ENCODE measurements around the gene TUBA1C. TPM values are rescaled to one million over a fixed set of nuclear protein-coding genes. Genes with fewer than 3 reads are reported as not detected.

TUBA1C gene
- total and polyA plus RNA-seq, 8 donors = 20.8 to 47.0 (median 33.7) TPM

DNA sequence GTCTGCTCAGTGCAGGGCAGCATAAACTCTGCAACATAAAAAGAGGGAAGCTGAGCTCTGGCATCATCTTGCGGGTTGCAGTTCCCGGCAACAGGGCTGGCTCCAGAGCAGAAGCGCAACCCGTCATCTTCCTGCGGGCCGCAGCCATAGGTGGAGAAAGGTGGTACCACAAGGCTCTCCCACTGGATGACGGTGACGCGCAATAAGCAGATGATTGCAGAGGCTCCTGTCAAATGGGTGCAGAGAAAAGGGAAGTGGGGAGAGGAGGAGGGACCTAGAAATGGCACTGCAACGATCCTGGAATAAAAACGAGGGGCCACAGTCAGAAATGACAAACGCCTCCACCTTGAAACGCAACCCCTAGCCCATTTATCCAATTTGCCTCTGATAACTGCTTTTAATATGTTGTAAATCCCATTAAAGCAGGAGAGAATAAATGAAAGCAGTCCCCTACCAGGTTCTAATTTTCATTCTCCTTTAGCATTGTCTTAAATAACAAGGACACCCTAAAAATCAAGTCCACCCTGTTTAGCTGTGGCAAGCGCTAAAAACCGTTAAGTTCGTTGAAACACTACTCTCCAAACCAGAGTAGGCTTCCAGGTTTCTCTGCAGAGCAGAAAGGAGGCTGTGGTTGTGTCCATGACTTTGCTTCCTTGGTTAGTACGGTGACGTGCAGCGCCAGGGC lies 30.9 kb upstream of the TUBA1C start:
- Histone ChIP-seq H3K4me3 (peak overlapping the region in 2 of 4 donors; percentile 43 to 44), H3K27ac (peak overlapping the region; percentile 51 to 97 (median 84)), H3K4me1 (peaks cover 0 to 4% (median 4%) of the 10 kb centered on the region in 3 donors), H3K9me3 (no peaks in the 10 kb centered on the region), H3K36me3 (no peaks in the 10 kb centered on the region), H3K27me3 (no peaks in the 10 kb centered on the region)
- FAIRE-seq = no peak
- intact Hi-C loops (cut with DNase I) = loop anchor here in 1 of 3 donors (10.0 kb wide), 1 partner anchor 109 kb away; no protein-coding TSS in a partner anchor
- peak in 4 of 6 donors; percentile 11 to 56 (median 18) for DNase-seq
- peak in 2 of 4 donors; percentile 25 to 28 for ATAC-seq
- no peak for TF ChIP-seq CTCF (IDR thresholded peaks at IDR 0.05)
- WGBS, 2 donors = 69 to 72% methylated on average over 19 of the region's 19 CpGs

DNA sequence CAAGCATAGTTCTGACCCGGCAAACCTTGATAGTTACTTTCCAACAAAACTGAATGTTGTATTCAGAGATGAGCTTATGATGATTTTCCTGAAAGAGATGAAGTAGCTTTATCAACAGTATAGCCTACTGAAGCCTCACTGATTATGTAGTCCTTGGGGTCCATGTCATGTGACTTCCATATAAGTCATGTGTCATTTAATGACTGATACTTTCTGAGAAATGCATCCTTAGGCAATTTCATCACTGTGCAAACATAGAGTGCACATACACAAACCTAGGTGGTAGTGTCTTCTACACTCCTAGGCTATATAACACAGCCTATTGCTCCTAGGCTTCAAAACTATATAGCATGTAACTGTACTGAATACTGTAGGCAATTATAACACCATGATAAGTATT lies 28.5 kb upstream of the TUBA1C start:
- H3K4me1 ChIP-seq = peaks cover 0 to 4% (median 4%) of the 10 kb centered on the region in 3 donors
- intact Hi-C loops (cut with DNase I) = loop anchor here in 1 of 3 donors (5.0 to 10.0 kb wide), 2 partner anchors 112 to 149 kb away; no protein-coding TSS in a partner anchor
- WGBS, 2 donors = 42 to 63% methylated on average over 1 of the region's 1 CpG

DNA sequence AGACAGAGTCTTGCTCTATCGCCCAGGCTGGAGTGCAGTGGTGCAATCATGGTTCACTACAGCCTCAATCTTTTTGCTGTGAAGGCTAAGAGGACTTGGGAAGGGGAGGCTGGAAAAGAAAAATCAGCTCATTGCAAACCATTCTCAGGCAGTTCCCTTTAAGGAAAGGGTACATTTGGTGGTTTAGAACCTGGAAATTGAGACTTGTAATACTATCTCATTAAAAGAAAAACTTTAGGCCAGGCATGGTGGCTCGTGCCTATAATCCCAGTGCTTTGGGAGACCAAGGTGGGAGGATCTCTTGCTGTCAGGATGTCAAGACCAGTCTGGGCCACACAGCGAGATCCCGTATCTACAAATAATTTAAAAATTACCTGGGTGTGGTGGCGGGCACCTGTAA lies 21.3 kb upstream of the TUBA1C start:
- H3K4me3 ChIP-seq = no peak overlapping the region
- no peak for DNase-seq
- no peaks in the 10 kb centered on the region for H3K27me3 ChIP-seq
- TF ChIP-seq CTCF (IDR thresholded peaks at IDR 0.05) = no peak
- no peak for FAIRE-seq
- H3K36me3 ChIP-seq = no peaks in the 10 kb centered on the region
- H3K27ac ChIP-seq = no peak overlapping the region
- WGBS, 2 donors = 91 to 92% methylated on average over 5 of the region's 5 CpGs
- intact Hi-C loops (cut with DNase I) = no loop called here
- H3K4me1 ChIP-seq = no peaks in the 10 kb centered on the region
- no peaks in the 10 kb centered on the region for H3K9me3 ChIP-seq
- no peak for ATAC-seq

More for the DNA sequence above, 28.5 kb upstream of the TUBA1C start:
- H3K27ac ChIP-seq = no peak overlapping the region
- ATAC-seq = no peak
- no peaks in the 10 kb centered on the region for H3K36me3 ChIP-seq
- no peak for DNase-seq
- no peaks in the 10 kb centered on the region for H3K9me3 ChIP-seq
- H3K4me3 ChIP-seq = no peak overlapping the region
- TF ChIP-seq CTCF (IDR thresholded peaks at IDR 0.05) = no peak
- H3K27me3 ChIP-seq = no peaks in the 10 kb centered on the region
- FAIRE-seq = no peak

- 87% methylated on average over 2 of the region's 2 CpGs for WGBS, 2 donors
- intact Hi-C loops (cut with DNase I) = no loop called here
- DNase-seq (no peak), FAIRE-seq (no peak), ATAC-seq (no peak)
- Histone ChIP-seq H3K27ac (peak overlapping the region in 1 of 4 donors; percentile 28), H3K4me3 (no peak overlapping the region), H3K36me3 (no peaks in the 10 kb centered on the region), H3K4me1 (no peaks in the 10 kb centered on the region), H3K27me3 (no peaks in the 10 kb centered on the region), H3K9me3 (no peaks in the 10 kb centered on the region)
- no peak for TF ChIP-seq CTCF (IDR thresholded peaks at IDR 0.05)
Observed at GRCh38 chr12:49244176-49244575, 20.7 kb upstream of the TUBA1C start.

GRCh38 chr12:49251357-49251756 lies 13.5 kb upstream of the TUBA1C start:
- no peak overlapping the region for H3K4me3 ChIP-seq
- H3K4me1 ChIP-seq = no peaks in the 10 kb centered on the region
- intact Hi-C loops (cut with DNase I) = no loop called here
- TF ChIP-seq CTCF (IDR thresholded peaks at IDR 0.05) = no peak
- FAIRE-seq (no peak), DNase-seq (no peak), ATAC-seq (no peak)
- H3K36me3 ChIP-seq = no peaks in the 10 kb centered on the region
- WGBS, 2 donors = 86 to 87% methylated on average over 5 of the region's 5 CpGs
- H3K9me3 ChIP-seq = no peaks in the 10 kb centered on the region
- H3K27ac ChIP-seq = no peak overlapping the region
- H3K27me3 ChIP-seq = no peaks in the 10 kb centered on the region

All from pancreas (tissue), 10 donors.